ENCODE data around the gene IL17REL.

Gene IL17REL

DNA sequence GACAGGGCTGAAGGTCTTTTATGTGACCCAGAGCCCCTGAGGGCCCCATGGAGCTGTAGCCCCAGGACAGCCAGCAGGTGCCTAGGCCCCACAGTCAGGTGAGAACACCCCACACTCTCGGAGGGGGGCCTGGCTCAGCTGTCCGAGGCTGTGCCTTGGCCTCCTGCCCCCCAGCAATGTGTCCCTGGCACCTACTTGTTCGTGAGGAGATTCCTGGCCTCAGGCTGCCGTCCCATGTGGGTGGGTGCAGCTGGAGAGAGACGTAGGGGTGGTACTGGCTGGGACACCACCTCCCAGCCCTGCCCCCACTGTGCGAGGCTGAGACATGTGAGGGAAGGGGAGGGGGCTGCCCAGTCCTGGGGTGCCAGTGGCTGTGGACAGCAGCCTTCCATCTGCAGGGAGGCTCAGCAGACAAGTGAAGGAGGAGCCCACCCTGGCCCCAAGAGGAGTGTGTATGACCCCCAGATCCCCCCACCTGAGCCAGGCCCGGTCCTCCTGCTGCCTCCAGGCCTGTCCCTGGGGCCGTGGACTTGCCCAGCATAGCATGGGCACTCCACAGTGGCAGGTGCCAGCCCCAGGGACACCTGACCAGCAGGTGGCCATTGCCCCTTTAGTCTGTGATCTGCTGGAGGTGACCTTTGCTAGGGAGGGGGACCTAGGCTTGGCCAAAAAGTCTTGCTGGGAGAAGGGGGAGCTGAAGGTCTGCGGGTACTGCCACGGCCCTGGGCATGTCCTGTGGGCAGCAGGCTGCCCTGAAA is 17.0 kb downstream of the IL17REL start:
- H3K36me3 ChIP-seq (ENCODE audit: insufficient read depth), result no peaks in the 10 kb centered on the region
- no peak overlapping the region for H3K4me2 ChIP-seq
- no peaks in the 10 kb centered on the region for H3K27me3 ChIP-seq (ENCODE audit: insufficient read depth, low read depth)
- no peak overlapping the region for H3K9ac ChIP-seq
- no peak overlapping the region for H3K27ac ChIP-seq
- no peak overlapping the region for H3K4me3 ChIP-seq (IDR thresholded peaks at IDR 0.05; ENCODE audit: insufficient read depth, low read depth, low read length)
- no peaks in the 10 kb centered on the region for H3K79me2 ChIP-seq (ENCODE audit: insufficient read depth, low read depth)
- no peaks in the 10 kb centered on the region for H4K20me1 ChIP-seq (ENCODE audit: insufficient read depth)
- no peak for TF ChIP-seq CTCF (conservative IDR thresholded peaks at IDR 0.05; ENCODE audit: low read depth, low read length)
- no peak overlapping the region for H2AFZ ChIP-seq (ENCODE audit: low read depth)
- H3K4me1 ChIP-seq (ENCODE audit: low read depth, poor library complexity, severe bottlenecking), result no peaks in the 10 kb centered on the region

DNA sequence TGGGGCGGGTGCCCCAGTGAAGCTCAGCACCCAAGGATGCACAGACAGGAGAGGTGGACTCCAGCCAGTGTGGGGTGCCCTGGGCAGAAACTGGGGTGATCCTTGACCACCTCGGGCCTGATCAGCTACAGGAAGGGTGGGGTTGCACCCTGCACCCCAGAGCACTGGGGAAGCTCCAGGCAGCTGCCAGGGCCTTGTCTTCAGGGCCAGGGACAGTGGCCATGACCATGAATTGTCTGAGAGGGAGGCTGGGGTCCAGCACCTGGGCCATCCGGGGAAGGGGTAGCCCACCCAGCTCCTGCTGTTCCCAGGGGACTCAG is 17.6 kb downstream of the IL17REL start:
- Histone ChIP-seq H3K4me3 (IDR thresholded peaks at IDR 0.05; ENCODE audit: insufficient read depth, low read depth, low read length) (no peak overlapping the region), H3K36me3 (ENCODE audit: insufficient read depth) (no peaks in the 10 kb centered on the region), H3K4me2 (no peak overlapping the region), H3K9ac (no peak overlapping the region), H3K79me2 (ENCODE audit: insufficient read depth, low read depth) (no peaks in the 10 kb centered on the region), H3K27me3 (ENCODE audit: insufficient read depth, low read depth) (no peaks in the 10 kb centered on the region), H3K4me1 (ENCODE audit: low read depth, poor library complexity, severe bottlenecking) (no peaks in the 10 kb centered on the region), H2AFZ (ENCODE audit: low read depth) (no peak overlapping the region), H3K27ac (no peak overlapping the region), H4K20me1 (ENCODE audit: insufficient read depth) (no peaks in the 10 kb centered on the region)
- no peak for TF ChIP-seq CTCF (conservative IDR thresholded peaks at IDR 0.05; ENCODE audit: low read depth, low read length)

DNA sequence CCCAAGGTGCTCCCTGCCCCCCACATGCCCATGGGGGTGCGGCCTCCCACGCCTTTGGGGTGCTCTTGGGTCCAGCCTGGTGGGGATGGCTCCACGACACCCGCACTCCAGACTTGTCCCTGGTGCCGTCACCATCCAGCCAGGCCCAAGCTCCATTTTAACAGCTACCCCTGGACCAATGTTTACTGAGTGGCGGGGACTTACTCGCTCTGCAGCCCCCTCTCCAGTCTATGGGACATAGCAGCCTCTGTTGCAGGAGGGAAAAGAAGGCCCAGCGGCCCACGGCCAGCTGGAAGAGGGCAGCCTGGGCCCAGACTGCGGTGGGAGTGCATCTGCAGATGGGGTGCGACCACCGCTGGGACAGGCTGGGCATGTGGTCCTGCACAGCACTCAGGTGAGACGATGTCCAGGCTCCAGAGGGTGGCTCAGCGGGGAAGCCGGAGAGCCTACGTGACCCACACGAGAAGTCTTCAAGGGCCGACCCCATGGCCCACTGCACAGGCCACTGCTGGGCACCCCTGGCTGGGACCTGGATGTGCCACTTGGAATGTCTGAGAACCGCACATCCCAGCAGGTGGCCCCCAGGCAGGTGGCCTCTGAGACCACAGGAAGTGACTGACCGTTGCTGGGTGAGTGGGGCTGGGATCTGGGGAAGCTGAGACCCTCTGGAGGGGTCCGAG is 18.1 kb downstream of the IL17REL start:
- no peaks in the 10 kb centered on the region for H3K36me3 ChIP-seq (ENCODE audit: insufficient read depth)
- H3K4me1 ChIP-seq (ENCODE audit: low read depth, poor library complexity, severe bottlenecking), result no peaks in the 10 kb centered on the region
- no peak overlapping the region for H3K9ac ChIP-seq
- no peak overlapping the region for H3K4me3 ChIP-seq (IDR thresholded peaks at IDR 0.05; ENCODE audit: insufficient read depth, low read depth, low read length)
- H3K4me2 ChIP-seq, result no peak overlapping the region
- H3K27me3 ChIP-seq (ENCODE audit: insufficient read depth, low read depth), result no peaks in the 10 kb centered on the region
- H3K27ac ChIP-seq, result no peak overlapping the region
- TF ChIP-seq CTCF (conservative IDR thresholded peaks at IDR 0.05; ENCODE audit: low read depth, low read length), result no peak
- H2AFZ ChIP-seq (ENCODE audit: low read depth), result no peak overlapping the region
- no peaks in the 10 kb centered on the region for H3K79me2 ChIP-seq (ENCODE audit: insufficient read depth, low read depth)
- no peaks in the 10 kb centered on the region for H4K20me1 ChIP-seq (ENCODE audit: insufficient read depth)

- Histone ChIP-seq H4K20me1 (ENCODE audit: insufficient read depth) (no peaks in the 10 kb centered on the region), H3K27me3 (ENCODE audit: insufficient read depth, low read depth) (no peaks in the 10 kb centered on the region), H3K4me2 (no peak overlapping the region), H2AFZ (ENCODE audit: low read depth) (0 out of 2 replicates have a peak overlapping the region, but pooled peaks have one; percentile 18), H3K36me3 (ENCODE audit: insufficient read depth) (no peaks in the 10 kb centered on the region), H3K27ac (no peak overlapping the region), H3K4me1 (ENCODE audit: low read depth, poor library complexity, severe bottlenecking) (no peaks in the 10 kb centered on the region), H3K9ac (no peak overlapping the region), H3K4me3 (IDR thresholded peaks at IDR 0.05; ENCODE audit: insufficient read depth, low read depth, low read length) (no peak overlapping the region), H3K79me2 (ENCODE audit: insufficient read depth, low read depth) (no peaks in the 10 kb centered on the region)
- no peak; the same call in 1 of the 2 replicates for TF ChIP-seq CTCF (conservative IDR thresholded peaks at IDR 0.05; ENCODE audit: low read depth, low read length)
These were observed 18.8 kb downstream of the IL17REL start for GRCh38 chr22:49993649-49994360.
